Activated T-cell treated with anti-CD3 and anti-CD28 coated beads, Interleukin-2, amount 50 U/mL, for 1 hour (primary cell): ENCODE results near the gene COQ2.
"Not testable (repeated sequence)": the region's sequence is repeated elsewhere in the genome, so short reads cannot be mapped to it uniquely, and the experiment has no call there.

Source experiments
- DNase-seq: peaks from one replicate; pipeline ENCODE4 v3.0.0-alpha.2; 2020

The COQ2 gene

DNA sequence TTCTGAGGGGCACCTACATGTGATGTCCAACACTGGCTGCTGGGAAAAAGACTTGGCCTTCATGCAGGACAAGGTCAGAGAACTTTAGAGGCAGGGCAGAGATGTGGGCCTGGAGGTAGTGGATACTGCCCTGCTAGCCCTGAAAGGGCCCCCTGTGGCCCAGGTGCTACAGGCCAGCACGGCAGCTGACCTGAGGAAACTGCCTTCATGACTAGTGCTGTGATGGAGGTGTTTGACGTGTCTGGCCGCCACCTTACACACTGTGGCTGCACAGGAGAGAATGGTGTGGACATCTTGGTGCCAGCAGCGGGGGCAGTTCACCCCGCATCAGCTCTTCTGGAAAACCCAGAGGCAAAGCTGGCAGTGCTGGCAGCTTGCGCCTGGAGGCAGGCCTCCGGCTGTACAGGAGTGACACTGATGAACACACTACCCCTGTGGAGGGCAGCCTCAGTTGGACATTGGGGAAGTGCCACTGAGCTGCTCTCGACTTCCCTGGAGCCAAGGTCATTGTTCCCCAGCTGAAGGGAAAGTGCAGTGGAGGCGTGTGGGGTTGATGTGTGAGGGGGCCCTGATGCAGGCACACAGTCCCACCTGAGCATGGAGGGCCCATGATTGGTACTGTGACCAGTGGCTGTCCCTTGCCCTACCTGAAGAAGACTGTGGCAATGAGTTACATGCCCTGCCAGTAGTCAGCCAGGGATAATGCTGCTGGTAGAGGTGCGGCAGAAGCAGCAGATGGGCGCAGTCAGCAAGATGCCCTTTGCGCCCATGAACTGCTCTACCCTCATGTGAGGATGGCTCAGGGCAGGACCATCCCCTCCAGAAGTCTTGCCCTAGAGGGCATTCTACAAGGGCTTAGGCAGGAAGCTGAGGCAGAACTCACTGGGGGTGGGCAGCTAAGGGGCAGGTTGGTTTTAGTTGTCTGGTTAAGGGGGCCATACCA is 36.9 kb downstream of the COQ2 start:
- no peak for DNase-seq

GRCh38 chr4:83241132-83241531 is 43.5 kb downstream of the COQ2 start:
- DNase-seq, result no peak

DNA sequence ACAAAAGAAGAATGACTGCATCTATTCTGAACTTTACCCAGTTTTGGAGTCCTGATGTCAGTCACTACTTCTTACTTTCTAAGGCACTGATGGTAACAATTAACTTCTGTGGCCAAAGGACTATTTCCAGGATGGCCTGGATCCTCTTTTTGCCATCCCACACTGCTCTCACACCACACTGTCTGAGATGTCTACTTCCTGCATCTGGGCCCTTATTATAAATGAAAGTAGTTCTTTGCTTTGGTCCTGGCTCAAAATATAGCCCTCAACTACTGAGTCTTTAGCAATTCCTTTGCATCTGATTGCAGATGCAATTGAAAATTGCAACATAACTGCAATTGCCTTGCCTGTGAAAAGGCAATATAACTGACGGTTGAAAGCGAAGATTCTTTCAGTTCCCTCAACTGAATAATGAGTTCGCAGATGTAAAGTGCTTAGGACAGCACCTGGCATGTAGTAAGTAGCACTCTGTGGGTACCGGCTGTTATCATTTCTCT is 44.2 kb downstream of the COQ2 start:
- DNase-seq, result no peak

DNA sequence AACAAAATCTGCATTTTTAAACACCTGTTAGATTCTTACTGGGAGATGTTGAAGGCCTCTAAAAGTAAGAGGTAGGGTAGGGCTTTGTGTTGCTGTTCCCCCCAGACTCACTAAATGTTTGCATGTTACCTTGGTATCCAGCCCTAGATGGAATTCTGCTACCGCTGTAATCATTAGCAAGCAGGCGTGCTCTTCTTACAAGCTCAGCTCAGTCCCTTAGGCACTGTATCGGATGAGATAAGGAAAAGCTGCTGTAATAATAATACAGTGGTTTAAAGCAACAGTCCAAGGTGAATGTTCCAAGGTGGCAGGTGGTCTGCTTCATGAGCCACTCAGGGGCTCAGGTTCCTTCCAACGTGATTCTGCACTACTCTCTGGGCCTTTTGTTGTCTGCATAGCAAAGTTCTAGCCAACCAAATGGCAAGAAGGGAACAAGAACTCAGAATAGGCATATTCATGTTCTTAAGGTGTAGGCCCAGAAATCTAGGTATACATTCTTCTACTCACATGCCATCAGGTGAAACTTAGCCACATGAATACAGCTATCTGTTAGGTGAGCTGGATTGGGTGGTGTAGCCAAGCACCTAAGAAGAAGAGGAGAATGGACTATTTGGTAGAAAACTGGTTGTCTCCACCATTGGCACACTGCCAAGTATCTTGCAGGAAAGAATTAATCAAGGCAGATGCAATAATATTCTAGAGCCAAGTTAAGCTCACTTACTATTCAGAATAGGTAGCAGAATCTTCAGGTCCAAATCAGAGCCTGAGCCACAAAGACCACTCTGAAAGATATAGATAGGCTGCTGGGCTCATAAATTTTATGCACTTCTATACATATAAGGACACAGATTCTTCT is 46.0 kb downstream of the COQ2 start:
- no peak for DNase-seq

- no peak for DNase-seq
These were observed 47.0 kb downstream of the COQ2 start for GRCh38 chr4:83237591-83237990.

DNA sequence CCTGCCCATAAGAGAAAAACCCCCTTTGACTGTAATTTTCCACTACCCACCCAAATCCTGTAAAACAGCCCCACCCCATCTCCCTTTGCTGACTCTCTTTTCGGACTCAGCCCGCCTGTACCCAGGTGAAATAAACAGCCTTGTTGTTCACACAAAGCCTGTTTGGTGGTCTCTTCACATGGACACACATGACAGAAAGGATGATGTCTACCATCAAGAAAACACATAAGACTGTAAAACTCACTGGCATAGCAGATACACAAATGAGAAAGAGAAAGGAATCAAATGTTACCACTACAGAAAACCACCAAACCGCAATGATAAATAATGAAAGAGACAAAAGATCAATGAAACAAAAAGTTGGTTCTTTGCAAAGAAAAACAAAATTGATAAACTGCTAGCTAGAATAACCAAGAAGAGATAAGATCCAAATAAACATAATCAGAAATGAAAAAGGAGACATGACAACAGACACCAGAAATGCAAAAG is 48.9 kb downstream of the COQ2 start:
- not testable (repeated sequence) for DNase-seq

- DNase-seq, result no peak
These were observed 49.5 kb downstream of the COQ2 start for GRCh38 chr4:83234902-83235644.

GRCh38 chr4:83234387-83234786 is 50.2 kb downstream of the COQ2 start:
- not testable (repeated sequence) for DNase-seq

GRCh38 chr4:83232082-83232481 is 52.5 kb downstream of the COQ2 start:
- DNase-seq, result no peak

GRCh38 chr4:83231620-83232076 is 53.0 kb downstream of the COQ2 start:
- no peak for DNase-seq

DNA sequence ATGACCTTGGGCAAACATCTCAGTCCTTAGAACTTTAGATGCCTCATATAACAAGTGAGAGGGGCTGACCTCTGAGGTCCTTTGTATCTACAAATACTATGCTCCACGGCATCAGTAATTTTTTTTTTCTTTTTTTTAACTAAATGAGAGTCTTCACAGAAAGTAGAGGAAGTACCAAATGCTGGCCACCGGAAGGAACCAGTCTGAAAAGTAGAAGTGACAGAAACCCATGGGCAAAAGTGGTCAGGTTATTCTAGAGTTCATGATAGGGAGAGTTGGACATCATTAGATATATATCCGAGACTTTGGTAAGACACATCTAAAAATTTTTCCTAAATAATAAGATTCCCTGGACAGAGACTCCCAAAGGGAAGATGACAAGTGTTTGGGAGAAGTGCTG is 53.7 kb downstream of the COQ2 start:
- DNase-seq, result no peak

GRCh38 chr4:83229791-83230190 is 54.8 kb downstream of the COQ2 start:
- no peak for DNase-seq

DNA sequence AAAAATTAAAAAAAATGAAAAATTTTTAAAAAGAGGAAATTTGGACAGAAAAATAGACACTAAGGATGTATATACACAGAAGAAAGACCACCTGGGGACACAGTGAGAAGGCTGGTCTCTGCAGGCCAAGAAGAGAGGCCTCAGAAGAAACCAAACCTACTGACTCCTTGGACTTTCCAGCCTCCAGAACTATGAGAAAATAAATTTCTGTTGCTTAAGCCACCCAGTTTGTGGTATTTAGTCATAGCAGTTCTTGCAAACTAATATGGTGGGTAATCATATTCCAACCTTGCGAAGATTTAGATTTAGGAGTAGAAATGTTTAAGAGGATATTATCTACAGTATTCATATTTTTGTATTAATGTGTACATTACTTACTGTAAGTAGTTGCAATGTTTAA is 56.4 kb downstream of the COQ2 start:
- no peak for DNase-seq

- no peak for DNase-seq
These were observed 59.9 kb downstream of the COQ2 start for GRCh38 chr4:83224502-83225197.

- no peak for DNase-seq
These were observed 60.8 kb downstream of the COQ2 start for GRCh38 chr4:83223781-83224180.

- no peak for DNase-seq
These were observed 62.6 kb downstream of the COQ2 start for GRCh38 chr4:83221897-83222441.

DNA sequence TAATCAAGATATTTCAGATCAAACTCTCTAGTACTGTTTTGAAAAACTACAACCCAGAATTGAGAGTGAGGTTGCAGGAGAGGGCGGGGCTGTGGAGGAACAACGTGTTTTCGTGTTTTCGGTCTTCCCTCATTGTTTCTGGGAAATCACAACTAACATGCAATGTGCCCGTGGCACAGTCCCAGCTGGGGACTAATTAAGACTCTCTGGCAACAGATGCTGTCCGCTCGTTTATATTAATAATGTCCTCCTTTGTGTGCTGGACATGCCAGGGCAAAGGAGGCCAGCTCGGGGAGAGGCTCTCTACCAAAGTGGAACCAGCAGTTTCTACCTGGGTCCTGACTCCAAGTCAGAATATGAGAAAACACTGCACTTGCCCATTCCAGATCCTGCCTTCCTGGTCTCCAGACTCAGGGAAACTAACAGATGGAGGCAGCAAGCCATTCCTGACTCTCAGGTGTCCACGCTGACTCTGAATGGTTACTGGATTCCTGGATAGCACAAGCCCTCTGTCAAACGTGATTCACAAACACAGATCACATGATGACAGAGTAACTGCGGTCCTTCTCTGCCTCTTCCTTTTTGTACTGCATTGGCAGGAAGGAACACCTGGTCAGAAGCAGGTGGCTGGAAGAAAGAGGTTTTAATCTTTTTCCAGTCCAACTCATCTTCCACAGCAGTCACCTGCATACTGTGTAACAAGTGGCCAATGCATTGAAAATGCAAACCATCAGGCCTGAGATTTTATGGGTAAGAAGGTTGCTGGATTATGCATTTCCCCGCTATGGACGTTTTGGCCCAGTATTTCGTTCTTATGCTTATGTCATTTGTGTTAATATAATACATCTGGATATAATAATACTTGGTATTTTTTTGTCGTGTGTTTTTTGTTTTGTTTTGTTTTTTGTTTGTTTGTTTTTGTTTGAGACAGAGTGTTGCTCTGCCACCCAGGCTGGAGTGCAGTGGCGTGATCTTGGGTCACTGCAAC is 65.0 kb downstream of the COQ2 start:
- peak; percentile 40 for DNase-seq

DNA sequence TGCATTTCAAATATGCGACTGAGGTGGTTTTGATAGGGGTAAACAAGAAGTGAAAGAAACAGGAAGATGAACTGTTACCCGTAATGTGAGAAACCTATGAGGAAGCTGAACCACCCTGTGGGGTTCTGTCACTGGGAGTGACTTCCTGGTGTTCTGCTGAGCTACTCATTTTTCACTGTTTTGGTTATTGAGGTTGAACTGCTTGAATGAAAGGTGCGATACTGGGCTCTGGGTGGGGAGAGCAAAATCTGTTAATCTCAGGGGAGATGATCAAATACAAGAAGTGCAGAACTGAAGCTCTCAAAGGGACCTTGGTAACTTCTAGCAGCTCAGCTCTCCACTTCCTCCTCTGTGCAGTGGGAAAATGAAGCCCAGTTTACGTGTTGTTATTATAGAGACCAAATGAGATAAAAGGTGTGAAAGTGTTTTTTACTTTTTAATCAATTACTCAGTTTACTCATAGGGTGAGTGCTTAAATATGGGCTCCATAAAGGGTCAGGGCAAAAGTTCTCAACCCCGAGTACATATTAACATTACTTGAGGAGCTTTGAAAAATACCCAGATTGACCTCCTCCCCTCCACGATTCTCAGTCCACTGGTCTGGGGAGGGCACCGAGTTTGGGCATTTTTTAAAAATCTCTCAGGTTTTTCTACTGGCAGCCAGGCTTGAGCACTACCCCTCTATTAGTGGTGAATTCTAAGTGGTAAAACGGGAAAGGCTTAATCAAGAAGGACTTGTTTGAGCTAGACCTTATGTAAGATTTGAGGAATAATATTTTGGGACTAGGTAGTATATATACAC is 66.7 kb downstream of the COQ2 start:
- peak; percentile 42 for DNase-seq

DNA sequence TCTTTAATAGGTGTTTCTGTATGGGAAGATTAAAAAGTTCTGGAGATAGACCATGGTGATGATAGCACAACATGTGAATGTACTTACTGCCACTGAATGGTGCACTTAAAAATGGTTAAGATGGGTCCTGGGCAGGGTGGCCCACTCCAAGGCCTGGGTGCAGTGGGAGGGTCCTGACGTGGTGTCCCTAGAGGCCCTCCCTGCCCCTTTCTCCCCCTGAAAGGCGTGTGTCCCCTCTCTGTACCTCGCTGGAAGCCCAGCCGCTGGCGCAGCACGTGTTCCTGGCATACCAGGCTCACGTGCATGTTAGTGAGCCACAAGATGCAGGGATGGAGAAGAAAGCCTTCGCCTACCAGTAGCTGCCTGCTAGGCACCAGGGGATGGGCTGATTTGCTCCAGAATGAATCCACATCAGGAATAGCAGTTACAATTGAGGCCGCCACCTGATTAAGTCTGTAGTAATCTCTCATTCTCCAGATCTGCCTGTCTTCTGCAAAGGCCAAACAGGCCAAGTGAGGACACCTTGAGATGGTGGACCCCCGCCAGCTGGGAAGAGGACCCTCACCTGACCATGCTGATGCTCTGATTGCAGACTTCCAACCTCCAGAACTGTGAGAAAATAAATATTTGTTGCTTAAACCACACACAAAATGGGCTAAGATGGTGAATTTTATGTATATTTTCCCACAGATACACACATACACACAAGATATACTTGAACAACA is 67.5 kb downstream of the COQ2 start:
- DNase-seq, result no peak
